D341Med (cell line): ENCODE results near the gene PBX3.
"Not testable (repeated sequence)": the region's sequence is repeated elsewhere in the genome, so short reads cannot be mapped to it uniquely, and the experiment has no call there.

Experiments used
- DNase-seq: peaks from one replicate; pipeline ENCODE4 v3.0.0; 2012; ENCODE audit warnings: low spot score

The PBX3 gene

GRCh38 chr9:125778538-125779219, 31.5 kb downstream of the PBX3 start:
- not testable (repeated sequence) for DNase-seq

GRCh38 chr9:125779220-125779565, 32.0 kb downstream of the PBX3 start:
- DNase-seq: not testable (repeated sequence)

DNA sequence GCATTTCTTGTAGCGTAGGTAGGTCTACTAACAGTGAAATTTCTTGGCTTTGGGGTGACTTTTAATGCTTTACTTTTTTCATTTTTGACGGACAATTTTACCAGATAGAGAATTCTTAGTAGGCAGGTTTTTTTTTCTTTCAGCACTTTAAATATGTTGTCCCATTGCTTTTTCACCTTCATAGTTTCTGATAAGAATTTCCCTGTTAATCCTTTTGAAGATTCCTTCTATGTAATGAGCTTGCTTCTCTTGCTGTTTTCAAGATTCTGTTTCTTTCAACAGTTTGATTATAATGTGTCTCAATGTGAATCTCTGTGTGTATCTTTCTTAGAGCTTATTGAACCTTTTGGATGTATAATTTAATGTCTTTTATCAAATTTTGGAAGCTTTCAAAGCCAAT, 35.5 kb downstream of the PBX3 start:
- no peak for DNase-seq

- no peak for DNase-seq
Measured at GRCh38 chr9:125784286-125785049, 37.3 kb downstream of the PBX3 start.

GRCh38 chr9:125785248-125785751, 38.1 kb downstream of the PBX3 start:
- DNase-seq: no peak

DNA sequence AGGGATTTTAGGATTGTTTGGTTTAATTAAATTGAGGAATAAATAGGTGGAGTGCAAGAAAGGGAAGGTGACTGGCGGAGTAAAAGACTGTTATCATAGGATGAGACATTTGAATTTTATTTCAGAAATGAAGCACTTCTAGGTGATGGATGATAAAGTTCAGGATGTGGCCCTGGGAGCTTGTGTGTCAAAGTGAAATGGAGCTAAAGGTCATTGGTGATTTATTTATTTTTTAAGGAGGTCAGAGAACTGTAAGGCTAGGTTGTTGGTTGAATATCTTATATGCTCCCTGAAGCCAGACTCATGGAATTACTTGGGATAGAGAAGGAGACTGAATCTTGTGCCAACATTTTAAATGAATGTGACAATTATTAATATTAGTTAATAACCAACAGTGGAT, 40.5 kb downstream of the PBX3 start:
- no peak for DNase-seq

DNA sequence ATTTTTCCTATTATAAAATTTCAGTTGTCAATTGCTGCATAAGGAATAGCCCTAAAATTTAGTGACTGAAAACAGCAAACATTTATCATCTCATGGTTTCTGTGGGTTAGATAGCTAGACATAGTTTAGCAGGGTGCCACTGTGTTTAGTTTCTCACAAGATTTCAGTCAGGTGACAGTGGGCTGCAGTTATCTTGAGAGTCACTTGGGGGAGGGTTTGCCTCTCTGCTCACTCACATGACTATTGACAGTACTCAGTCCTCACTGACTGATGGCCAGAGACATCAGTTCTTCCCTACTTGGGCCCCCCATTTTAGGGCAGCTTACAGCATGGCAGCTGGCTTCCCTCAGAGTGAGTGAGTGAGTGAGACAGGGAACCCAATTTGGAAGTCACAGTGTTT, 42.0 kb downstream of the PBX3 start:
- DNase-seq: no peak

DNA sequence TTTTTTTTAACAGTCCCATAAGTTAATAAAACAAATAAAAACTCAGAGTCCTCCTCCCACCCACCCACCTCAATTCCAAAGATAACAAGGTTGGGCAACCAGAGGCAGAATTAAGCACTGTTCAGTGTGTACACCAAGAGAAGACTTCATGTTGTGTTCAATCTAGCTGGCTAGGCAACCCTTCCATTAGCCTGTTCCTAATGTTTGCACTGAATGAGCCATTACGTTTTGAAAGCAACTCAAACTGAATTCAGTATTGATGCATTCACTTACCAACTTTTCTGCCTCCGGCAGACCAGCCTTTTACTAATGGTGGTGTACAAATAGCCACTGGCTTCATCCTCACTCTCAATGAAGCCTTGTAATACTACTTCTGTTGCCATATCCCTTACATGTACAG, 47.5 kb downstream of the PBX3 start:
- DNase-seq: no peak

- DNase-seq: no peak
Measured at GRCh38 chr9:125795970-125796596, 48.9 kb downstream of the PBX3 start.

DNA sequence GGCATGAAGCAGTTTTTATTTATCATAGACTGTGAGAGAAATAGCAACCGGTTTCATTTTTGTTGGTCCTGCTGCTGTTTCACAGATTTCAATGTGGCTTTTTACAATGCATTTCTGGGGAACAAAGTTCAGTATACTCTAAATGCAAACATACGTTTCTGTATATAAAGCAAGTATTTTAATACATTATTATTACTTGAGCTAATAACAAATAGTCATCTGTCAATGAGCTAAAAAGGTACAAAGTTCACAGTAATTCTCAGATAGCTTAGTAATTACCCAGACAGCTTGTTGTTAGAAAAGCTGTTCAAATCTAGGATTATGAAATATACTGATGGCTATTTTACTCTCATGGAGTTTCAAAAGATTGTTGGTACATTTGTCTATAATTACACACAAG, 50.8 kb downstream of the PBX3 start:
- no peak for DNase-seq

GRCh38 chr9:125803526-125803925, 56.4 kb downstream of the PBX3 start:
- DNase-seq: no peak

- no peak for DNase-seq
Measured at GRCh38 chr9:125805057-125805456, 57.9 kb downstream of the PBX3 start.

- DNase-seq: no peak
Measured at GRCh38 chr9:125805586-125805985, 58.4 kb downstream of the PBX3 start.

- no peak for DNase-seq
Measured at GRCh38 chr9:125807079-125807478, 59.9 kb downstream of the PBX3 start.

GRCh38 chr9:125810161-125810560, 63.0 kb downstream of the PBX3 start:
- DNase-seq: no peak

GRCh38 chr9:125811002-125811401, 63.8 kb downstream of the PBX3 start:
- no peak for DNase-seq

- no peak for DNase-seq
Measured at GRCh38 chr9:125812403-125812802, 65.2 kb downstream of the PBX3 start.

GRCh38 chr9:125815568-125815967, 68.4 kb downstream of the PBX3 start:
- DNase-seq: no peak

DNA sequence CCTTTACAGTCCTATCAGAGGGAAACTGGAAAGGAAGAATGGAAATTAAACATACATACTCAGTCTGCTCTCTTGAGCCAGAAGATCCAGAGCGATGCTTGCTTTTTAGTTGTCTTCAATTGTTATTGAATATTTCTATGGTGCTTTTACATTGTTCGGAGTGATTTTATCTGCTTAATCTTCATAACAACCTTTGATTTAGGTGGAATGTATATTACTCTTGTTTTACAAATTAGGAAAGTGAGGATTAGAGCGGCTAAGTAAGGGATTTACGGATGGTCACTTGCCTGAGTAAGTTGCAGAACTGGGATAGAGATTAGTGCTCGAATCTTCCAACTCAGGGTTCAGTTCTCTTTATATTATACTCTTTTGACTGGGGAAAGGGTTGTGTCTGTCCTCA, 69.1 kb downstream of the PBX3 start:
- DNase-seq: peak; percentile 40

- no peak for DNase-seq
Measured at GRCh38 chr9:125820100-125820804, 73.1 kb downstream of the PBX3 start.

- no peak for DNase-seq
Measured at GRCh38 chr9:125821078-125821477, 73.9 kb downstream of the PBX3 start.

GRCh38 chr9:125822160-125822559, 75.0 kb downstream of the PBX3 start:
- no peak for DNase-seq

- DNase-seq: no peak
Measured at GRCh38 chr9:125822902-125823301, 75.7 kb downstream of the PBX3 start.
